Lower leg skin (tissue), 3 donors: ENCODE results near the gene ABCA4.

Source experiments
- CTCF ChIP-seq, 3 donors: fragments of 450-650 bp; IDR thresholded peaks; one replicate each; pipeline ENCODE4 v1.5.1; 2016; ENCODE audit warnings: antibody characterized with exemption in 3 of 3, mild to moderate bottlenecking in 3 of 3, moderate library complexity in 2 of 3
- POLR2A ChIP-seq, 2 donors: fragments of 450-650 bp; IDR thresholded peaks; one replicate each; pipeline ENCODE4 v1.6.1; 2016 to 2017; ENCODE audit warnings: antibody characterized with exemption in 2 of 2, mild to moderate bottlenecking in 1 of 2, moderate library complexity in 1 of 2

- no peak for TF ChIP-seq CTCF (IDR thresholded peaks at IDR 0.05)
- TF ChIP-seq POLR2A (IDR thresholded peaks at IDR 0.05) = no peak
Observed at GRCh38 chr1:94100129-94100784, 20.7 kb downstream of the ABCA4 start.
